WTC11 (cell line): ENCODE measurements around the gene STARD10. TPM values are rescaled to one million over a fixed set of nuclear protein-coding genes. Genes with fewer than 3 reads are reported as not detected.

ENCODE experiments used
- ATAC-seq: fragments of 200-7000 bp; cut with Tn5 transposase; 2 replicates; pipeline ENCODE4 v1.10.0; 2021; ENCODE audit warnings: mild to moderate bottlenecking, moderate library complexity
- CTCF ChIA-PET: fragments of 300-600 bp; sonication (Branson Sonifier 250); formaldehyde crosslinking; loops from one replicate; lab custom pipeline; 2021; ENCODE audit warnings: antibody characterized with exemption; lab: Charles Lee
- POLR2A ChIA-PET: fragments of 350-600 bp; sonication (Branson Sonifier 250); formaldehyde crosslinking; loops from one replicate; lab custom pipeline; 2021; ENCODE audit warnings: antibody characterized with exemption; lab: Charles Lee
- DNase-seq: peaks from one replicate; pipeline ENCODE4 v3.0.0; 2021; ENCODE audit warnings: low spot score
- H3K27ac Mint-ChIP-seq: 2 replicates; pipeline ENCODE4 v1.8.0; 2021; ENCODE audit warnings: mixed read lengths
- H3K27me3 Mint-ChIP-seq: 2 replicates; pipeline ENCODE4 v1.8.0; 2021; ENCODE audit warnings: low read depth, mild to moderate bottlenecking, moderate library complexity, mixed read lengths
- H3K36me3 Mint-ChIP-seq: 2 replicates; pipeline ENCODE4 v1.8.0; 2021; ENCODE audit warnings: mixed read lengths
- H3K4me1 Mint-ChIP-seq: 2 replicates; pipeline ENCODE4 v1.8.0; 2022; ENCODE audit warnings: mixed read lengths
- H3K4me3 Mint-ChIP-seq: 2 replicates; pipeline ENCODE4 v1.8.0; 2021; ENCODE audit warnings: mild to moderate bottlenecking, moderate library complexity, mixed read lengths
- H3K9me3 Mint-ChIP-seq: 2 replicates; pipeline ENCODE4 v1.8.0; 2021; ENCODE audit warnings: mixed read lengths
- ATF2 ChIP-seq: sonication (generic); formaldehyde crosslinking; IDR thresholded peaks from 2 replicates; pipeline ENCODE4 v1.8.1; 2022; ENCODE audit warnings: low read depth, missing genetic modification reagents, borderline replicate concordance
- ATF3 ChIP-seq: sonication (generic); formaldehyde crosslinking; conservative IDR thresholded peaks from 2 replicates; pipeline ENCODE4 v1.8.1; 2022; ENCODE audit warnings: mild to moderate bottlenecking, missing genetic modification reagents
- ATF6 ChIP-seq: sonication (generic); formaldehyde crosslinking; IDR thresholded peaks from 2 replicates; pipeline ENCODE4 v1.8.1; 2023; ENCODE audit warnings: mild to moderate bottlenecking, missing genetic modification reagents
- E2F4 ChIP-seq: sonication (generic); formaldehyde crosslinking; IDR thresholded peaks from 2 replicates; pipeline ENCODE4 v1.8.1; 2022; ENCODE audit warnings: low read depth, mild to moderate bottlenecking, moderate library complexity, missing genetic modification reagents, borderline replicate concordance
- ELF4 ChIP-seq: sonication (generic); formaldehyde crosslinking; IDR thresholded peaks from 2 replicates; pipeline ENCODE4 v1.8.1; 2022; ENCODE audit warnings: low read depth, mild to moderate bottlenecking, moderate library complexity, missing genetic modification reagents
- FOXJ3 ChIP-seq: sonication (generic); formaldehyde crosslinking; IDR thresholded peaks from 2 replicates; pipeline ENCODE4 v1.9.0; 2021; ENCODE audit warnings: missing genetic modification reagents, mild to moderate bottlenecking, borderline replicate concordance
- FOXP1 ChIP-seq: sonication (generic); formaldehyde crosslinking; IDR thresholded peaks from 2 replicates; pipeline ENCODE4 v1.8.0; 2022; ENCODE audit warnings: missing genetic modification reagents, mild to moderate bottlenecking, moderate library complexity, borderline replicate concordance
- FOXP4 ChIP-seq: sonication (generic); formaldehyde crosslinking; IDR thresholded peaks from 2 replicates; pipeline ENCODE4 v1.8.0; 2022; ENCODE audit warnings: mild to moderate bottlenecking, missing genetic modification reagents
- GTF2I ChIP-seq: fragments of 250-450 bp; sonication (Bioruptor Pico); conservative IDR thresholded peaks from 2 replicates; pipeline ENCODE4 v1.4.0; 2021; ENCODE audit warnings: mild to moderate bottlenecking
- HMGXB4 ChIP-seq: sonication (generic); formaldehyde crosslinking; IDR thresholded peaks from 2 replicates; pipeline ENCODE4 v1.8.1; 2023; ENCODE audit warnings: mild to moderate bottlenecking, moderate library complexity, missing genetic modification reagents
- IRF1 ChIP-seq: sonication (generic); formaldehyde crosslinking; IDR thresholded peaks from 2 replicates; pipeline ENCODE4 v1.8.0; 2023; ENCODE audit warnings: missing genetic modification reagents
- JAZF1 ChIP-seq: fragments of 250-450 bp; sonication (Bioruptor Pico); IDR thresholded peaks from 2 replicates; pipeline ENCODE4 v1.9.0; 2021; ENCODE audit warnings: moderate library complexity, mild to moderate bottlenecking, inconsistent platforms
- NR1H2 ChIP-seq: sonication (generic); formaldehyde crosslinking; IDR thresholded peaks from 2 replicates; pipeline ENCODE4 v1.9.0; 2021; ENCODE audit warnings: mild to moderate bottlenecking, moderate library complexity, missing genetic modification reagents
- OVOL2 ChIP-seq: fragments of 250-450 bp; sonication (Bioruptor Pico); IDR thresholded peaks from 2 replicates; pipeline ENCODE4 v1.9.0; 2021; ENCODE audit warnings: mild to moderate bottlenecking, borderline replicate concordance
- PRRX2 ChIP-seq: fragments of 250-450 bp; sonication (Bioruptor Pico); IDR thresholded peaks from 2 replicates; pipeline ENCODE4 v1.8.0; 2021; ENCODE audit warnings: mild to moderate bottlenecking
- SMAD3 ChIP-seq: sonication (generic); formaldehyde crosslinking; IDR thresholded peaks from 2 replicates; pipeline ENCODE4 v1.8.0; 2022; ENCODE audit warnings: missing genetic modification reagents, mild to moderate bottlenecking, borderline replicate concordance
- SP1 ChIP-seq: sonication (generic); formaldehyde crosslinking; conservative IDR thresholded peaks from 2 replicates; pipeline ENCODE4 v1.8.1; 2022; ENCODE audit warnings: missing genetic modification reagents
- STAT6 ChIP-seq: sonication (generic); formaldehyde crosslinking; conservative IDR thresholded peaks from 2 replicates; pipeline ENCODE4 v1.8.1; 2023; ENCODE audit warnings: mild to moderate bottlenecking, low read depth, missing genetic modification reagents, moderate library complexity
- TP53 ChIP-seq: sonication (generic); formaldehyde crosslinking; IDR thresholded peaks from 2 replicates; pipeline ENCODE4 v1.8.1; 2023; ENCODE audit warnings: mild to moderate bottlenecking, missing genetic modification reagents
- ZNF263 ChIP-seq: sonication (generic); formaldehyde crosslinking; IDR thresholded peaks from 2 replicates; pipeline ENCODE4 v1.8.1; 2022; ENCODE audit warnings: low read depth, mild to moderate bottlenecking, moderate library complexity, missing genetic modification reagents
- ZNF671 ChIP-seq: fragments of 250-450 bp; sonication (Bioruptor Pico); IDR thresholded peaks from 2 replicates; pipeline ENCODE4 v1.8.0; 2021; ENCODE audit warnings: mild to moderate bottlenecking
- total RNA-seq: library from RNA; stranded (reverse); gene quantifications from 3 replicates; pipeline ENCODE4 v1.2.3, GENCODE V29; 2021

The STARD10 gene
- total RNA-seq, 1 experiment from 2014 or later = 32.0 TPM

GRCh38 chr11:72759468-72759985 is 34.3 kb downstream of the STARD10 start (continued):
- TF ChIP-seq STAT6 (CRISPR knock-in tag) (no peak), ZNF671 (CRISPR knock-in tag) (no peak), ZNF263 (no peak), GTF2I (CRISPR knock-in tag) (no peak), FOXP4 (no peak), ATF3 (CRISPR knock-in tag) (no peak)
- TF ChIP-seq, all 79 proteins: peak for 0

- CTCF ChIA-PET = interaction anchor here (1.1 to 1.4 kb wide), 3 partner anchors 28 to 35 kb away, joined by 4 to 7 read pairs (median 5); partner anchors contain the start of gene STARD10
- no peak overlapping the region; the same call in 1 of the 2 replicates for H3K27ac Mint-ChIP-seq
- H3K9me3 Mint-ChIP-seq = no peaks in the 10 kb centered on the region
- H3K4me3 Mint-ChIP-seq = no peak overlapping the region
- peaks cover 6% of the 10 kb centered on the region for H3K27me3 Mint-ChIP-seq
- TF ChIP-seq ELF4 (CRISPR knock-in tag) (no peak), JAZF1 (CRISPR knock-in tag) (no peak), GTF2I (CRISPR knock-in tag) (no peak), HMGXB4 (CRISPR knock-in tag) (no peak), IRF1 (no peak), ATF3 (CRISPR knock-in tag) (no peak), FOXJ3 (CRISPR knock-in tag) (no peak), TP53 (no peak), E2F4 (CRISPR knock-in tag) (no peak), FOXP1 (CRISPR knock-in tag) (no peak), PRRX2 (CRISPR knock-in tag) (no peak), NR1H2 (CRISPR knock-in tag) (no peak), ATF2 (no peak), SP1 (CRISPR knock-in tag) (no peak), SMAD3 (CRISPR knock-in tag) (no peak), OVOL2 (CRISPR knock-in tag) (no peak), ATF6 (CRISPR knock-in tag) (no peak)
- TF ChIP-seq, all 79 proteins: peak for 0
- Mint-ChIP-seq H3K4me1 (peaks cover 20% of the 10 kb centered on the region), H3K36me3 (peaks cover 11% of the 10 kb centered on the region)
- ATAC-seq (no peak), DNase-seq (no peak)
- POLR2A ChIA-PET = no interaction called here
Measured at GRCh38 chr11:72758690-72759389, 35.0 kb downstream of the STARD10 start.
